GM21576 (cell line): ENCODE data around the gene GPC6.

ENCODE experiments used
- ATAC-seq: cut with Tn5 transposase; IDR thresholded peaks from one replicate; pipeline ENCODE4 v1.9.1; 2021; ENCODE audit warnings: mild to moderate bottlenecking, moderate library complexity; ENCODE audit not compliant: unreplicated experiment

The GPC6 gene

GRCh38 chr13:94308832-94309231, 1082.2 kb downstream of the GPC6 start:
- no peak for ATAC-seq

GRCh38 chr13:94309576-94309975, 1083.0 kb downstream of the GPC6 start:
- no peak for ATAC-seq

GRCh38 chr13:94309997-94310855, 1083.6 kb downstream of the GPC6 start:
- no peak for ATAC-seq

- ATAC-seq, result no peak
Measured at GRCh38 chr13:94311893-94312292, 1085.3 kb downstream of the GPC6 start.

GRCh38 chr13:94312511-94313216, 1086.1 kb downstream of the GPC6 start:
- ATAC-seq, result peak; percentile 78

GRCh38 chr13:94313321-94313910, 1086.8 kb downstream of the GPC6 start:
- no peak for ATAC-seq

GRCh38 chr13:94313926-94314325, 1087.3 kb downstream of the GPC6 start:
- ATAC-seq, result no peak

GRCh38 chr13:94315188-94315587, 1088.6 kb downstream of the GPC6 start:
- no peak for ATAC-seq

- peak; percentile 42 for ATAC-seq
Measured at GRCh38 chr13:94317063-94317491, 1090.5 kb downstream of the GPC6 start.

- ATAC-seq, result no peak
Measured at GRCh38 chr13:94318418-94318817, 1091.8 kb downstream of the GPC6 start.

- ATAC-seq, result no peak
Measured at GRCh38 chr13:94319501-94319900, 1092.9 kb downstream of the GPC6 start.

- ATAC-seq, result no peak
Measured at GRCh38 chr13:94322925-94323763, 1096.5 kb downstream of the GPC6 start.

- ATAC-seq, result peak; percentile 49
Measured at GRCh38 chr13:94323764-94324758, 1097.5 kb downstream of the GPC6 start.

- no peak for ATAC-seq
Measured at GRCh38 chr13:94324767-94325540, 1098.3 kb downstream of the GPC6 start.

GRCh38 chr13:94325650-94326049, 1099.0 kb downstream of the GPC6 start:
- ATAC-seq, result no peak

- ATAC-seq, result peak; percentile 96
Measured at GRCh38 chr13:94327318-94327717, 1100.7 kb downstream of the GPC6 start.

GRCh38 chr13:94328381-94329041, 1101.9 kb downstream of the GPC6 start:
- no peak for ATAC-seq

GRCh38 chr13:94329277-94329676, 1102.7 kb downstream of the GPC6 start:
- no peak for ATAC-seq
